MCF 10A (cell line): Measurements from ENCODE around the gene ZFAND3. TPM values are rescaled to one million over a fixed set of nuclear protein-coding genes. Genes with fewer than 3 reads are reported as not detected.

Experiments
- BruUV-seq: library from RNA; stranded (reverse); fragments of 400-500 nt; replicated peaks from 2 replicates; lab custom pipeline; 2021; lab: Mats Ljungman, UMichigan
- CTCF ChIA-PET: fragments of 300-600 bp; sonication (Branson Sonifier 250); formaldehyde crosslinking; extraction: SDS; loops from one replicate; lab custom pipeline; 2021; ENCODE audit warnings: antibody characterized with exemption, inconsistent platforms; lab: Yijun Ruan, JAX
- POLR2A ChIA-PET: fragments of 300-600, 350-650 bp; sonication (Branson Sonifier 250); formaldehyde crosslinking; extraction: SDS; loops from one replicate; lab custom pipeline; 2020; ENCODE audit warnings: antibody characterized with exemption, inconsistent platforms; lab: Yijun Ruan, JAX
- DNase-seq: peaks from one replicate; pipeline ENCODE4 v3.0.0-alpha.2; 2018; ENCODE audit not compliant: unreplicated experiment
- H3K27ac Mint-ChIP-seq: one replicate; pipeline ENCODE4 v1.8.0; 2022; ENCODE audit warnings: mild to moderate bottlenecking, low read depth, mixed read lengths; ENCODE audit not compliant: unreplicated experiment
- H3K27me3 Mint-ChIP-seq: one replicate; pipeline ENCODE4 v1.8.0; 2022; ENCODE audit warnings: mixed read lengths; ENCODE audit not compliant: insufficient read depth, unreplicated experiment
- H3K36me3 Mint-ChIP-seq: one replicate; pipeline ENCODE4 v1.8.0; 2022; ENCODE audit warnings: mild to moderate bottlenecking, moderate library complexity, mixed read lengths; ENCODE audit not compliant: insufficient read depth, unreplicated experiment
- H3K4me1 Mint-ChIP-seq: one replicate; pipeline ENCODE4 v1.8.0; 2022; ENCODE audit warnings: mixed read lengths; ENCODE audit not compliant: insufficient read depth, unreplicated experiment
- H3K4me3 Mint-ChIP-seq: one replicate; pipeline ENCODE4 v1.8.0; 2022; ENCODE audit warnings: mild to moderate bottlenecking, moderate library complexity, mixed read lengths; ENCODE audit not compliant: unreplicated experiment
- H3K9me3 Mint-ChIP-seq: one replicate; pipeline ENCODE4 v1.8.0; 2022; ENCODE audit warnings: mixed read lengths; ENCODE audit not compliant: unreplicated experiment
- CTCF ChIP-seq: fragments of 200-600 bp; IDR thresholded peaks from one replicate; pipeline ENCODE4 v1.8.0; 2022; ENCODE audit warnings: antibody characterized with exemption, mild to moderate bottlenecking; ENCODE audit not compliant: unreplicated experiment
- intact Hi-C: fragments of 100-400 bp; cut with micrococcal nuclease; formaldehyde crosslinking; loops from 2 replicates; pipeline ENCODE4 v1.14.1; 2022
- total RNA-seq: library from RNA; stranded (reverse); gene quantifications from 2 replicates; pipeline ENCODE4 v1.2.3, GENCODE V29; 2022

ZFAND3 gene
- total RNA-seq, 1 experiment from 2014 or later, result 100 TPM

GRCh38 chr6:37862992-37863391 is 43.5 kb downstream of the ZFAND3 start:
- no TSS peak for BruUV-seq
- no peaks in the 10 kb centered on the region for H3K9me3 Mint-ChIP-seq
- H3K4me3 Mint-ChIP-seq, result no peak overlapping the region
- no peaks in the 10 kb centered on the region for H3K27me3 Mint-ChIP-seq
- H3K27ac Mint-ChIP-seq, result no peak overlapping the region
- ChIA-PET POLR2A (interaction anchor here (0.7 to 1.3 kb wide), 2 partner anchors 19 to 103 kb away, joined by 4 read pairs; no protein-coding TSS in a partner anchor), CTCF (interaction anchor here (0.6 kb wide), 1 partner anchor 479 kb away, joined by 4 read pairs; no protein-coding TSS in a partner anchor)
- TF ChIP-seq CTCF, result no peak
- H3K36me3 Mint-ChIP-seq, result peaks cover 4% of the 10 kb centered on the region
- DNase-seq, result peak; percentile 22
- intact Hi-C loops, result loop anchor here (5.0 kb wide), 1 partner anchor 41 kb away; no protein-coding TSS in a partner anchor
- peaks cover 35% of the 10 kb centered on the region for H3K4me1 Mint-ChIP-seq

DNA sequence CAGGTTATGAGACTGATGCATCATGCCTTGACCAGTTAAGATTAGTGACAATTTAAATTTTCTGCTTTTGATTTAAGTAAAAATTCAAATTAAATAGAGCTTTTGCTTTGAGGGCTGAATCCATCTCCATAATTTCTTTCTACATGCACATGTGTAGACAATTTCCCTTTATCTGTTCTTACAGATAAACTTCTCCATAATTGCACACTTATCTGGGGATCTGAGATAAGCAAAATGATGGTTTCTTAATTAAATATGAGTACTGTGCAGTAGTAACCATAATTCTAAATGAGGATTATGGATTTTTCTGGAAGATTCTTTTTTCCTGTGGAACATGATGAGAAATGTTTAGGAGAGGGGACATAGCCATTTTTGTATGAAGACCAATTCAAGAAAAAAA is 44.7 kb downstream of the ZFAND3 start:
- DNase-seq, result no peak
- TF ChIP-seq CTCF, result no peak
- Mint-ChIP-seq H3K27me3 (no peaks in the 10 kb centered on the region), H3K4me3 (no peak overlapping the region), H3K9me3 (no peaks in the 10 kb centered on the region), H3K27ac (no peak overlapping the region), H3K4me1 (peaks cover 44% of the 10 kb centered on the region), H3K36me3 (no peaks in the 10 kb centered on the region)
- ChIA-PET CTCF (interaction anchor here (0.7 to 1.3 kb wide), 2 partner anchors 73 to 142 kb away, joined by 3 to 4 read pairs; no protein-coding TSS in a partner anchor), POLR2A (interaction anchor here (0.9 to 1.3 kb wide), 5 partner anchors 14 to 43 kb away, joined by 3 to 4 read pairs (median 3); no protein-coding TSS in a partner anchor)
- intact Hi-C loops, result loop anchor here (5.0 kb wide), 1 partner anchor 42 kb away; no protein-coding TSS in a partner anchor
- BruUV-seq, result no TSS peak

DNA sequence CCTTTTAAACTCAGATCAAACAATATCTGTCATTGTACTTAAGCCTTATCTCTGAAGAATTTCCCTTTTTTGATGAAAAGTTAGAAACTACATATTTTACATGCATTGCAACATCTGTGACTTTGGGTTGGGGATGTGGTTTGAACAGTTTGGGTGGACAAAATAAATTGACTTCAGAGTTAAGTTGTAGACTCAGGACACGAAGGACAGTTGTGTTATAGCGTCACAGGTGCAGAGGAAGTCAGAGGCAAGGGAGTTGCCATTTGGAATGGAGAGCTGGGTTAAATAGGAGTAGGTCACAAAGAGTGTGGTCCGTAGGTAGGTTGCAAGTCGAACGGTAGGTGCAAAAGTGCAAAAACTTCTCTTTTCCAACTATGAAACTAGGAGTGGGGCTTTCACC is 46.0 kb downstream of the ZFAND3 start:
- Mint-ChIP-seq H3K4me1 (peaks cover 47% of the 10 kb centered on the region), H3K27me3 (no peaks in the 10 kb centered on the region), H3K4me3 (no peak overlapping the region), H3K27ac (no peak overlapping the region), H3K9me3 (no peaks in the 10 kb centered on the region), H3K36me3 (peaks cover 9% of the 10 kb centered on the region)
- no peak for TF ChIP-seq CTCF
- BruUV-seq, result no TSS peak
- DNase-seq, result no peak
- POLR2A ChIA-PET, result interaction anchor here (0.9 to 4.0 kb wide), 3 partner anchors 13 to 46 kb away, joined by 3 to 39 read pairs (median 5); partner anchors contain the start of gene ZFAND3
- intact Hi-C loops, result no loop called here
- CTCF ChIA-PET, result interaction anchor here (0.6 kb wide), 1 partner anchor 36 kb away, joined by 3 read pairs; no protein-coding TSS in a partner anchor

- ChIA-PET CTCF (interaction anchor here (0.6 to 0.7 kb wide), 3 partner anchors 19 to 608 kb away, joined by 3 read pairs; no protein-coding TSS in a partner anchor), POLR2A (interaction anchor here (0.6 to 4.0 kb wide), 7 partner anchors 8 to 47 kb away, joined by 3 to 39 read pairs (median 5); partner anchors contain the start of gene ZFAND3)
- H3K27me3 Mint-ChIP-seq, result no peaks in the 10 kb centered on the region
- H3K4me3 Mint-ChIP-seq, result no peak overlapping the region
- peaks cover 47% of the 10 kb centered on the region for H3K4me1 Mint-ChIP-seq
- peaks cover 9% of the 10 kb centered on the region for H3K36me3 Mint-ChIP-seq
- H3K27ac Mint-ChIP-seq, result no peak overlapping the region
- H3K9me3 Mint-ChIP-seq, result no peaks in the 10 kb centered on the region
- no peak for TF ChIP-seq CTCF
- DNase-seq, result no peak
- no TSS peak for BruUV-seq
- intact Hi-C loops, result no loop called here
These were observed 47.3 kb downstream of the ZFAND3 start for GRCh38 chr6:37866590-37867507.
